GM20431 (cell line): ENCODE results near the gene RPS27A.
"Not testable (repeated sequence)": the region's sequence is repeated elsewhere in the genome, so short reads cannot be mapped to it uniquely, and the experiment has no call there.

Experiments
- in situ Hi-C: fragments of 300-500 bp; cut with MseI, MboI; formaldehyde crosslinking; loops from one replicate; pipeline ENCODE4 v1.15.0; 2020; ENCODE audit warnings: low sequenced_read_pairs; ENCODE audit not compliant: unreplicated experiment

Gene RPS27A

GRCh38 chr2:55235724-55236538, 3.4 kb downstream of the RPS27A start:
- in situ Hi-C loops: no loop called here

- in situ Hi-C loops: no loop called here
Observed at GRCh38 chr2:55236992-55237543, 4.6 kb downstream of the RPS27A start.

- in situ Hi-C loops: no loop called here
Observed at GRCh38 chr2:55239656-55240222, 7.3 kb downstream of the RPS27A start.

- in situ Hi-C loops: not testable (repeated sequence)
Observed at GRCh38 chr2:55241582-55241981, 9.1 kb downstream of the RPS27A start.

- in situ Hi-C loops: no loop called here
Observed at GRCh38 chr2:55242617-55243016, 10.1 kb downstream of the RPS27A start.

- in situ Hi-C loops: no loop called here
Observed at GRCh38 chr2:55245411-55245810, 12.9 kb downstream of the RPS27A start.

GRCh38 chr2:55247025-55247424, 14.5 kb downstream of the RPS27A start:
- in situ Hi-C loops: no loop called here

- in situ Hi-C loops: no loop called here
Observed at GRCh38 chr2:55252832-55253231, 20.3 kb downstream of the RPS27A start.

GRCh38 chr2:55259586-55259985, 27.1 kb downstream of the RPS27A start:
- in situ Hi-C loops: not testable (repeated sequence)

- in situ Hi-C loops: no loop called here
Observed at GRCh38 chr2:55268288-55268906, 35.9 kb downstream of the RPS27A start.

- in situ Hi-C loops: no loop called here
Observed at GRCh38 chr2:55268907-55269644, 36.6 kb downstream of the RPS27A start, which contains the start of gene MTIF2. MTIF2 (minus strand) TSS chr2:55269231; CDS start chr2:55263858, 5,373 bp downstream.

GRCh38 chr2:55269645-55269990, 37.1 kb downstream of the RPS27A start:
- in situ Hi-C loops: no loop called here

GRCh38 chr2:55274346-55274745, 41.9 kb downstream of the RPS27A start:
- in situ Hi-C loops: not testable (repeated sequence)

- in situ Hi-C loops: no loop called here
Observed at GRCh38 chr2:55277310-55277709, 44.8 kb downstream of the RPS27A start.

GRCh38 chr2:55279214-55279835, 46.8 kb downstream of the RPS27A start:
- in situ Hi-C loops: not testable (repeated sequence)

- in situ Hi-C loops: not testable (repeated sequence)
Observed at GRCh38 chr2:55279859-55280424, 47.5 kb downstream of the RPS27A start.

GRCh38 chr2:55280851-55281546, 48.5 kb downstream of the RPS27A start:
- in situ Hi-C loops: not testable (repeated sequence)

- in situ Hi-C loops: no loop called here
Observed at GRCh38 chr2:55282110-55282917, 49.8 kb downstream of the RPS27A start.
